ENCODE data around the gene AIDA. TPM values are rescaled to one million over a fixed set of nuclear protein-coding genes. Genes with fewer than 3 reads are reported as not detected.

The AIDA gene
- polyA plus RNA-seq, 1 donor = 72.3 TPM

DNA sequence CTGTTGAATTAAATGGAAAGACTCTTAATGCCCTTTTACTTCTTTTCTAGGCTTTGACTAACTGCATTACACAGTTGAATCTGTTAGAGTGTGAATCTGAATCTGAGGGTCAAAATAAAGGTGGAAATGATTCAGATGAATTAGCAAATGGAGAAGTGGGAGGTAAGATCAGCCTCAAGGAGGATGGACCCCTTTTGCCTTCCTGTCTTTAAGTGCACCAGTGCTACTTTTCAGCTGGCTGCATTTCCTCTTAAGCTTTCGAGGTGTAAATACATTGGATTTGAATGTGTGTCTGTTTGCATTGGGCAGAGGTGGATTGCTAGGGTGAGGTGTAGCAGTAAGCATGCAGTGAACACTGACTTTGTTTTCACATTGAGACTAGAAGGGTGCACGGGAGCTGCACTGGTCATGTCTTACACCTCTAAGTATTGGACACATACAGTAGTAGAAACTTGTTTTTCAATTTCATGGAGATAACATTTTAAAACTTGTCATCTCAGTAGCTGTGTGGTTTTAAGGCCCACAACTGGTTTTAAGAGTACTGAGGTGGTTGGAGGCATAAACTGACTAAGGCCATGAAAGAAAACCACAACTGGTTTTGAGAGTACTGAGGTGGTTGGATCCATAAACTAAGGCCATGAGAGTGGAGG lies 59.0 kb downstream of the AIDA start:
- DNase-seq = no peak

DNA sequence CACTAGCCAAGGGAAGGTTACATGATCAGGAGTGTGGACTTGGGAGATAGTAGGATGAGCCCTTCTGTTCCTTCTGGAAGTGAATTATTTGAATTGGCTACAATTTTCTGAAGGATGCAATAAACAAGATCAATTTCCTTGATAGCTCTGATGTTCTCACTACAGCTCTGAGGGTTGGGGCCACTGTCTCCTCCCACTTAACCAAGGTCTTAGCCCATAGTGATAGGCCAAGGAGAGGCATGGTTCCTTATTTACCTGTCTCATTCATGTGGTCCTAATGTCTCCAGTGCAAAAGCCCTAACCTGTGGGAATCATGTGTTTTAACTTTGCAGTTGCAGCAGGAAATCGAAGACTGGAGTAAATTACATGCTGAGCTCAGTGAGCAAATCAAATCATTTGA lies 59.6 kb downstream of the AIDA start:
- DNase-seq = no peak

DNA sequence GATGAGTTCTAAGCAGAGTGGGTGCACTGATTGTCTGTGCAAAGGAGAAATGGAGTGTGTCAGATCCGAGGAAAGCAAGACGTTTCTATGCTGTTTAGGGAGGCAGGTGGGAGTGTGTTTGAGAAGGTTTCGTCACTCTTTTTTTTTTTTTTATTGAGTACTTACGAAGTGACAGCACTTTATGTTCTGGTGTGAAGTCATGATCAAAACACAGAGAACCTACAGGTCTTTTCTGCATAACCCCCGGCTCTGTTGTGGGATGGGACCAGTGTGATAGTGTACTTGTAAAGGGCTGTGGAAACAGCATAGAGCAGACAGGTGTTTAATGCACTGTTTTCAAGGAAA lies 67.7 kb downstream of the AIDA start:
- peak; percentile 0 for DNase-seq

DNA sequence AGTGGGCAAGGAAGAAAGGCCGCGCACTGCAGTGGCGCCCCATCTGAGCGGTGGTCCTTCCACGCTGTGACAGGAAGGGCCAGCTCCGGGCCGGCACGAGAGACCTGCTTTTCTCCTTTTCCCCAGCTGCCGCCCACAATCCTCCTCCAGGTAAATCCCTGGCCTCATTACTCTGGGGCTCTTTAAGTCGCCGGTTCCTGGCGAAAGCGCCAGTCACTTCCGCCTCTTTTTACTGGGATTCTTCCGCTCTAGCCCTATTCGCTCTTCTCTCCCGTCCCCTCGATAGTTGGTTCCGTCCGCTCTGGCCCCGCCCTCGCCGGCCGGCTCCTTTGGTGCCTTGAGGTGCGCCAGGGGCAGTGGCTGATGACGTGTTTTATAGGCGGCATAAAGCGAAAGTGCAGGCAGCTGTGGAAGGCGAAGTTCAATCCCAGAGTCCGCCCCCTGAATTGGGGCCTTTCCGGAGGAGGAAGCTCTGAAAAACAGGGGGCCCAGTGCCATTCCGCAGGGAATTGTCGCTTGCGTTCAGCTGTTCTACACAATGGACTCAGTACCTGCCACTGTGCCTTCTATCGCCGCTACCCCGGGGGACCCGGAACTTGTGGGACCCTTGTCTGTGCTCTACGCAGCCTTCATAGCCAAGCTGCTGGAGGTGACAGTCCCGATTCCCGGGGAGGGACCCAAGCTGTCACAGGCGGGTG lies 68.2 kb downstream of the AIDA start:
- DNase-seq = peak; percentile 99

DNA sequence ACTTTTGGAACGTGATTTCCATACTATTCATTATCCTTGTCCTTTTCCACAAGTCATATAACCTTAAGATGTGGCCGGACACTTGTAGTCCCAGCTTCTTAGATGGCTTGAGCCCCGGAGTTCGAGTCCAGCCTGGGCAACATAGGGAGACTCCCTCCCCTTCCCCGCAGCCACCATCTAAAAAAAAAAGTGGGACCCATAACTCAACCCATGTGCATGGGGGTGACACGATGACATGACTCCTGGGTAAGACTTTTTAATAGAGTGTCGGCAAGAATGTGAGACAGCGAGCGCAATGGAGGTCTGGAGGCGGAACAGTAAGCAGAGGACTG lies 68.7 kb downstream of the AIDA start:
- DNase-seq = no peak

DNA sequence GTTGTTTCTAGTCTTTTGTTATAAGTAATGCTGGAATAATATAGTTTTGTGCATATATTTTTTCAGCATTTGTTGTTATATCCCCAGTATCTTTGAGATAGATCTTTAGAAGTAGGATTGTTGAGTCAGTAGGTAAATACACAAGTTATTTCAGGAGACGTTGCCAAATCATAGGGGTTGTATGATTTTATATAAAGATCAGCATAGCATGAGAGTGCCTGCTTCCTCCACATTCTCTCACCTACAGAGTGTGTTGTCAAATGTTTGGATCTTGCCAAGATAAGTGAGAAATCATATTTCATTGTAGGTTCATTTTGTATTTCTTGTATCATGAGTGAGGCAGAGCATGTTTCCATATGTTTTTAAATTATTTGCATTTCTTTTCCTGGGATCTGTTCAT lies 69.8 kb downstream of the AIDA start:
- DNase-seq = no peak

DNA sequence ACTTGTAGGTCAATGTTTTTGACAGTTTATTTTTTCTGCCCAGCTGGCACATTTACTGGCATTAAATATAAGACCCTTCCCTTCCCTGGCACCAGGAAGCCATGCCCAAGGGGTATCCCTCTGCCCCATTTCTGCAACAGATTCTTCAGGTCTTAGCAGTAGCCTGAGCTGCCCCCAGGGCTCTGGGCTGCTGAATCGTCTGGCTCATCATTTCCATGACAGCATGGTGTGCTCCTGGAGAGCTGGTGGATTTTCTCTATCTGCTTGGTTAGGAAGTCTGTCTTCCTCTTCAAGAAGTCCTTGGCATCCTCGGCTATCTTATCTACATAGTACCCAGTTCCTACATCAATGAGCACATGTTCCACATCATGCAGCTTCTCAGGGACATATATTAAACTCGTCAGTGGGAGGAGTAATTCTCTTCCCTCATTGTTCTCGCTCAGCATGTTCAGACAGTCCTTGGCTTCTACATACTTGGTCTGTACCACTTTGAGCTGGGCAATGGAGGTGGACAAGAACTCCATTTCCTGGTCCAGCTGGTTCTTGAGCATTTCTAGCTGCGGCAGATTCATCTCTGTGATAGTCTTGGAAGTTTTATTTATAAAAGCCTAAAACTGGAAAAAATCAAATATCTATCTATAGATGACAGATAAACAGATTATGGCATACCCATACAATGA lies 70.9 kb downstream of the AIDA start:
- no peak for DNase-seq

DNA sequence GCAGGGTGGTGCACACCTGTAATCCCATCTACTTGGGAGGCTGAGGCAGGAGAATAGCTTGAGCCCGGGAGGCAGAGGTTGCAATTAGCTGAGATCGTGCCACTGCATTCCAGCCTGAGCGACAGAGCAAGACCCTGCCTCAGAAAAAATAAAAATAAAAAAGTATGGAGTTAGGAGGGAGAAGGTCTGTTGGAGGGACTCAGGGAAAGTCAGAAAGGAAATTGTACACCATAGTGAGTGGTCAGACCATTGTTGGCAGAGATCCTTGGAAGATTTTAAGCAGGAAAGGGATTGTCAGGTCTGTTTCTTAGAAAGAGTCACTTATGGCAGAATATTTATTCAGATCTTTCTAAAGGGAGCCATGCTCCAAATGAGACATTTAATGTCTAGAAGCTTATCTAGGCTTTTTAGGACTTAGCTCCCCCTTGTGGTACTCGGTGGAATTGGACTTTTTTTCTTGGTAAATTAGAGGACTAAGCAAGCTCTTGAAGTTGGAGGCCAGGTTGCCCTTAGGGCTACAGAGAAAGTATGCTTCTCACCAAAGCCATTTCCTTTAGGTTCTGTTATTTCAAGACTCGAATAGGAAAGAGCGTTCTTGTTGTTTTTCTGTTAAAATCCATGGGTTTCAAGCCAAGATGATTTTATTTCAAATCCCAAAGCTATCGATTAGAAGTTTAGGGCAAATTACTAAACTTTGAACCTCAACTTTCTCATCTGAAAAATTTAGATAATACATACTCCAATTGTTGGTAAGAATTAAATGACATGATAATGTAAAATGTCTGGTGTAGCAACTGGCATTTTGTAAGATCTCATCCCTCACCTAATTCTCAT lies 77.9 kb downstream of the AIDA start:
- DNase-seq = peak; percentile 91

DNA sequence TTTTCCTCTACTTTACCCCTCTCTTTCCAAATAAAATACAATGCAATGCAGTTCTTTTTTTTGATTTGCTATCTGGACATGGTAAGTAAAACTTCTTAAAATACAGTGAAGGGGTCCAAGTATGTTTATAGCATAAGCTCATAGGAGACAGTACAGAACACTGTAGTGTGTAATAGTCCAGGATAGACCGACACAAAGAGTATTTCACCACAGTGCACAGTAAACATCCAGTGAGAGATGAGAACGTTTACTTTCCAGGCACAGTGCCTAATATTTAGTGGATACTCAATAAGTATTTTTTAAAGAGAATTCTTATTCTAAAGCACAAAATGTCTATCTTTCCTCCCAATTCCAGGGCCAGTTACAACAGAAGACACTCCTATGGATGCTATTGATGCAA lies 79.5 kb downstream of the AIDA start:
- no peak for DNase-seq

DNA sequence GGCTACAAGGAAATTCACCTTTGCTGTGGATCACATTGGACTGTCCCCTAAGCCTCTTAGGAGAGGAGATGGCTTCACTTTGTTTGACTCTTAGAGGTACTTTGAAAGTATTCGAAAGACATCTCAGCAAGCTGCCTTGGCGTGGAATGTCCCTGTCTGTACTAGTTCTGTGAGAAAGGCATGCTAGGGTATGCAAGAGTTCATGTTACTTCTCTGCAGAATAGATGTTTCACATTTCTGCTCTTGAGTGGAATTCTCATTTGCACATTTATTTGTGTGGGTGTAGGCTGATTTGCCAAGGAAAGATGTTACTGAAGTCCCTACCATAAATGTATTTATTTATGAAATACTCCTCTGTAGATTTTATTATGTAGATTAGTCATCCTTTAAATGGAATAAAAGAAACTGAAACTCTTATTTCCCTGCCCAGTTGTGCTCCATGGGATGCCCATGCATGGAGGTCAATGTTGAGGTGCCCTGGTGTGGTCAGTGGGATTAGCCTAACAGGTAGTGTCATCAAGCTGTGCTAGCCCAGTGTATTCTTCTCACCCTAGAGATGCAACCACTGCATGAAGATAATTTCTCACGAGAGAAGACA lies 80.6 kb downstream of the AIDA start:
- no peak for DNase-seq

DNA sequence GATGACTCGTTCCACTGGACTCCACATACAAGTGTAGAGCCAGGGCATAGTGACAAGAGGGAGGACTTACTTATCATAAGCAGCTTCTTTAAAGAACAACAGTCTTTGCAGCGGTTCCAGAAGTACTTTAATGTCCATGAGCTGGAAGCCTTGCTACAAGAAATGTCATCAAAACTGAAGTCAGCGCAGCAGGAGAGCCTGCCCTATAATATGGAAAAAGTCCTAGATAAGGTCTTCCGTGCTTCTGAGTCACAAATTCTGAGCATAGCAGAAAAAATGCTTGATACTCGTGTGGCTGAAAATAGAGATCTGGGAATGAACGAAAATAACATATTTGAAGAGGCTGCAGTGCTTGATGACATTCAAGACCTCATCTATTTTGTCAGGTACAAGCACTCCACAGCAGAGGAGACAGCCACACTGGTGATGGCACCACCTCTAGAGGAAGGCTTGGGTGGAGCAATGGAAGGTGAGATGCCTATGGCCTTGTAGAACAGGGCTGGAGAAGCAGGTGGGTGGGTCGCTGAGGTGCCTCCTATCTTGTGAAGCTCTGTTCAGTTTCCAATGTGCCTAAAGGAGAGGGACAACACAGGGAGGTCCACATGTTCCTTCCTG lies 82.3 kb downstream of the AIDA start:
- no peak for DNase-seq

DNA sequence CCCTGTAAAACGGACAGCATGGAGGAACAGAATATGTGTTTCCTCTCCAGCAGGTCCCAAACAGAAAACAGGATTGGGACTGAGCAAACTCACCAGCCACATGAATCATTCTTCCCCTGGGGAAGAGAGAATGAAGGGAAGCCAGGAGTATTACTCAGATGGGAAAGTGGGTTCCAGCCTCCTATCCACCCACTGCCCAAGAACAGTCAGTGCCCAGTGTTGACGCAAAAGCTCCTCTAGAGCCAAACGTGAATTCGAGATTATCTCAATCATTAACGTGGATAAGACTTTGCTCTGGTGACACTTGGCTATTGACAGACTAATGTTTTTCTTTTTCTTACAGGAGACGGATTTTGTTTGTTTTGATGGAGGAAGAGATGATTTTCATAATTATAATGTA lies 85.1 kb downstream of the AIDA start:
- DNase-seq = no peak

DNA sequence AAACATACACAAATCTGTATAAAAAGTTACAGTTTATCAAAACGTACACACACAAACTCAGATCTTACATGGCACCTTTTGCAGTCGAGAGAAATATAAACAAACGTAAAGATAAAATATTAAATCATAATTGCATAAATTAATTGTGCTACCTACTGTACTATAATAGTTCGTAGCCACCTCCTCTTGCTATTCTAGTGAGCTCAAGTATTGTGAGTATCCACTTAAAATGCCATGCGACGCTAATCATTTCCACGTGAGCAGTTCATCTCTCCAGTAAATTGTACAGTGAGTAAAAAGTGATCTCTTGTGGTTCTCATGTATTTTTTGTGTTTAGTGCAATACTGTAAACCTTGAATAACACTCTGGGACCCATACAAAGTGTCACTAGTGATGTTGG lies 88.1 kb downstream of the AIDA start:
- no peak for DNase-seq

DNA sequence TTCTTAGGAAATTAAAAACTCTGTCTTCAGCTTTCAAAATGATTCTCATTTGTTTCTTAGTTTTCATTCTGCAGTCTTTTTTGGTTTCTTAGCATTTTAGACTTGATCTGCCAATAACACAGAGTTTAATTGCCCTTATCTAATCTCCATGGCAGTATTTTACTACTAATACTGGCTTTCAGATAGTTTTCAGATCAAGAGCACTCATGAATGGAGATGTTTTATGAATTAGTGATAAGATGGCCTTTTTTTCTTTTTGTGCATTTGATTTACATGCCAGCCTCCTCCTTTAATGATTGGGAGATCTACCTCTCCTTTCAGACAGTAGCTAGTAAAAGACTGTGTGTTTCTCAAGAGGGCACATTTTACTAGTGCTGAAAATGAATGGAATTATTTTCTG lies 88.8 kb downstream of the AIDA start:
- DNase-seq = no peak

DNA sequence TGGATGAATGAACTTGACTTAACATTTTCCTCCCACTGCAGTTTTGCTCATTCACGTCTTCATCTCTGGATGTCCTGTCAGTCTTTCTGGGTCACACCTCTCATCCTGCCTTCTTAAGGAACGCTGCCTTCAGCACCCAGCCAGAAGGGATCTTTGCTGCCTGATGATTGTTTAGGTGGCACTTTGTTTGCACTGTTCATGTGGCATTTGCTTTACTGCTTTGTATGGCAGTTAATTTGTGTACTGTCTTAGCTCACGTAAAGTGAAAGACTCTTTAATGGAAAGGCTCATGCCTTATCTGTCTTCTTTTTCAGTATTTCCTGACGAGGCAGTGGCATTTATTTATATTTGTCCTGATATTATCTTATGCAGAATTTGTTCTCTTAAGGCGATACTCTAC lies 89.5 kb downstream of the AIDA start:
- no peak for DNase-seq

DNA sequence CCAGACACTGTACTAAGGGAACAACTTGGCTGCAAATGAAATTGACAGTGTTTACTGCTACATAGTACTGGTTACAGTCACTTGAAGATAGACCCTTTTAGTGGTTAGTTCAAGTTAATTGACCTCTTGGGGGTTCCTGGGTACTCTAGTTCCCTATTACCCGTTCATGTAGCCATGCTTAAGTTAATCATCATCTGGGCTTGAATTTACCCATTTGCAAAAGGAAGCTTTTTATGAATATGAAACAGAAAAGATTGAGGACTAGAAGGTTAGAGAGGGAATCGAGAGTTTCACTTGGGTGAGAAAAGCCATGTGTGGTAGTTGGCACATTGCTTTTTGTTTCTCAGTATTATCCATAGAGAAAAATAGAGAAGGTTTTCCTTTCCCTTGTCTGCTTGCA lies 91.7 kb downstream of the AIDA start:
- DNase-seq = no peak

DNA sequence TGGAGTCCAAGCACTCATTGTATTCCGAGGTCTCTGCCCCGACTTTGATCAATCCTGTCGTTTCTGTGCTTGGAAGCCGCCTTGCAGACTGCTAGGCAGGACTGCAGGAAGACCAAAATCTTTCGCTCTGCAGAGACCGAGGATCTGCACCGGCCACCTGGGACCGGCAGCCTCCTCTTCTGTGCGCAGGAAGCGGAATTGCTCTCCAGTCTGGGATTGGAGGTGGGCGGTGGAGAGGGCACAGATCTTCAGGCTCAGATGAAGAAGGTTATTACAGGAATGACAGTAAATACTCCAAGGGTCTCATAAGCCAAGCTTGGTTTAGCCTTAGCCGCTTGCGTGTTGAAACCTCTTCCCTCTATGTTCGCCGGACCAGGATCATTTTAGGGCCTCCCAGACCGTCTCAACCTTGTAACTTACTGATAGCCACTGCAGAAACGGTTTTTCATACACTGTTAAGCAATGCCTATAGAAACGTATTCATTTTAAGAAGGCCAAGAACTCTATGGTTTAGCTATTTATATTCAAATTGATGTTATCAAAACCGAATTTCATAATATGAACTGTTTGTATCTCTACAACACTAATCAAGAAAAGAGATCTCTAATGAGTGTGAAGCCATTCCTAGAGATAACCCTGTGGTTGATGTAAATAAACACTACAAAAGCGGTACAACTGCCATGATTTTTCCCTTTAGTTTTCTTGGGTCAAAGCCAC lies 93.3 kb downstream of the AIDA start:
- peak; percentile 25 for DNase-seq
